H9 (cell line): ENCODE data around the gene HNRNPH2. TPM values are rescaled to one million over a fixed set of nuclear protein-coding genes. Genes with fewer than 3 reads are reported as not detected.

Experiments used
- DNase-seq: peaks from one replicate; pipeline ENCODE4 v3.0.0-alpha.2; 2017
- H2AFZ ChIP-seq: one replicate; pipeline ENCODE4 v1.6.1; 2013; ENCODE audit warnings: mild to moderate bottlenecking, low read length, control low read depth, moderate library complexity
- H2AK5ac ChIP-seq: 2 replicates; pipeline ENCODE4 v1.6.1; 2013; ENCODE audit warnings: low read length, control low read depth, mixed read lengths; ENCODE audit not compliant: insufficient read length
- H2BK120ac ChIP-seq: one replicate; pipeline ENCODE4 v1.6.1; 2013; ENCODE audit warnings: low read depth, mild to moderate bottlenecking, low read length, control low read depth, inconsistent platforms; ENCODE audit not compliant: poor library complexity, severe bottlenecking
- H2BK12ac ChIP-seq: 2 replicates; pipeline ENCODE4 v1.6.1; 2013; ENCODE audit warnings: low read length, control low read depth, mixed read lengths, low read depth; ENCODE audit not compliant: insufficient read length
- H2BK15ac ChIP-seq: 2 replicates; pipeline ENCODE4 v1.6.1; 2013; ENCODE audit warnings: low read depth, low read length, control low read depth
- H2BK20ac ChIP-seq: one replicate; pipeline ENCODE4 v1.6.1; 2013; ENCODE audit warnings: low read depth, mild to moderate bottlenecking, low read length, control low read depth, inconsistent platforms; ENCODE audit not compliant: poor library complexity, severe bottlenecking
- H2BK5ac ChIP-seq: 2 replicates; pipeline ENCODE4 v1.6.1; 2013; ENCODE audit warnings: low read length, control low read depth, mixed read lengths; ENCODE audit not compliant: insufficient read length
- H3K14ac ChIP-seq: 2 replicates; pipeline ENCODE4 v1.6.1; 2013; ENCODE audit warnings: low read length, control low read depth; ENCODE audit not compliant: insufficient read depth
- H3K18ac ChIP-seq: 2 replicates; pipeline ENCODE4 v1.6.1; 2013; ENCODE audit warnings: low read depth, mild to moderate bottlenecking, mixed read lengths, low read length, control low read depth; ENCODE audit not compliant: insufficient read length
- H3K23ac ChIP-seq: 2 replicates; pipeline ENCODE4 v1.6.1; 2013; ENCODE audit warnings: low read length, control low read depth, mixed read lengths, low read depth; ENCODE audit not compliant: insufficient read length
- H3K23me2 ChIP-seq: 2 replicates; pipeline ENCODE4 v1.6.1; 2013; ENCODE audit warnings: low read depth, mild to moderate bottlenecking, mixed read lengths, low read length, control low read depth; ENCODE audit not compliant: insufficient read length, poor library complexity, severe bottlenecking
- H3K27ac ChIP-seq: 2 replicates; pipeline ENCODE4 v1.5.1; 2013; ENCODE audit warnings: low read length, control low read depth, mixed read lengths, low read depth; ENCODE audit not compliant: insufficient read length
- H3K27me3 ChIP-seq: 2 replicates; pipeline ENCODE4 v1.6.1; 2013; ENCODE audit warnings: low read length, control low read depth, inconsistent platforms; ENCODE audit not compliant: insufficient read depth
- H3K4ac ChIP-seq: 2 replicates; pipeline ENCODE4 v1.6.1; 2013; ENCODE audit warnings: low read depth, mild to moderate bottlenecking, control low read depth, inconsistent platforms, low read length, moderate library complexity
- H3K4me1 ChIP-seq: 2 replicates; pipeline ENCODE4 v1.6.1; 2013; ENCODE audit warnings: low read length, control low read depth, inconsistent platforms; ENCODE audit not compliant: insufficient read depth
- H3K4me2 ChIP-seq: 2 replicates; pipeline ENCODE4 v1.6.1; 2013; ENCODE audit warnings: low read length, control low read depth, mixed read lengths; ENCODE audit not compliant: insufficient read length, insufficient read depth
- H3K56ac ChIP-seq: 2 replicates; pipeline ENCODE4 v1.6.1; 2013; ENCODE audit warnings: low read depth, mild to moderate bottlenecking, mixed read lengths, low read length, control low read depth; ENCODE audit not compliant: insufficient read length
- H3K79me1 ChIP-seq: 2 replicates; pipeline ENCODE4 v1.6.1; 2013; ENCODE audit warnings: low read depth, mild to moderate bottlenecking, moderate library complexity, low read length, control low read depth, inconsistent platforms; ENCODE audit not compliant: insufficient read depth, poor library complexity, severe bottlenecking
- H3K79me2 ChIP-seq: 2 replicates; pipeline ENCODE4 v1.6.1; 2013; ENCODE audit warnings: low read length, control low read depth, inconsistent platforms; ENCODE audit not compliant: insufficient read depth
- H3K9ac ChIP-seq: 2 replicates; pipeline ENCODE4 v1.6.1; 2013; ENCODE audit warnings: low read length, control low read depth, mixed read lengths; ENCODE audit not compliant: insufficient read length; ENCODE audit errors: extremely low read depth
- H3K9me3 ChIP-seq: one replicate; pipeline ENCODE4 v1.6.1; 2013; ENCODE audit warnings: low read depth, low read length, inconsistent platforms; ENCODE audit not compliant: control insufficient read depth
- H3T11ph ChIP-seq: one replicate; pipeline ENCODE4 v1.6.1; 2013; ENCODE audit warnings: mild to moderate bottlenecking, low read length, control low read depth, inconsistent platforms
- H4K20me1 ChIP-seq: one replicate; pipeline ENCODE4 v1.6.1; 2013; ENCODE audit not compliant: control insufficient read depth, insufficient read length, insufficient read depth
- H4K5ac ChIP-seq: 2 replicates; pipeline ENCODE4 v1.6.1; 2013; ENCODE audit warnings: low read depth, mild to moderate bottlenecking, mixed read lengths, low read length, control low read depth; ENCODE audit not compliant: insufficient read length
- H4K8ac ChIP-seq: replicated peaks from 2 replicates; pipeline ENCODE4 v1.6.1; 2013; ENCODE audit warnings: low read length, control low read depth, mixed read lengths, low read depth; ENCODE audit not compliant: insufficient read length
- H4K91ac ChIP-seq: 2 replicates; pipeline ENCODE4 v1.6.1; 2013; ENCODE audit warnings: low read depth, mild to moderate bottlenecking, moderate library complexity, mixed read lengths, low read length, control low read depth; ENCODE audit not compliant: insufficient read length
- H3K27ac Mint-ChIP-seq, 3 experiments: 2 replicates in 2 of 3; 3 replicates in 1 of 3; pipeline ENCODE4 v1.8.0; 2020 to 2021; ENCODE audit warnings: mixed read lengths in 3 of 3, mild to moderate bottlenecking in 1 of 3, moderate library complexity in 1 of 3
- H3K27me3 Mint-ChIP-seq: 2 replicates; pipeline ENCODE4 v1.8.0; 2021; ENCODE audit warnings: low read depth, mild to moderate bottlenecking, moderate library complexity, mixed read lengths
- H3K36me3 Mint-ChIP-seq, 3 experiments: 2 replicates in 2 of 3; 3 replicates in 1 of 3; pipeline ENCODE4 v1.8.0; 2020 to 2021; ENCODE audit warnings: low read depth in 3 of 3, mixed read lengths in 3 of 3; ENCODE audit not compliant: insufficient read depth in 1 of 3
- H3K4me1 Mint-ChIP-seq, 2 experiments: 2 replicates each; pipeline ENCODE4 v1.8.0; 2020; ENCODE audit warnings: mixed read lengths in 2 of 2
- H3K4me3 Mint-ChIP-seq, 2 experiments: 2 replicates in 1 of 2; 3 replicates in 1 of 2; pipeline ENCODE4 v1.8.0; 2020 to 2021; ENCODE audit warnings: mild to moderate bottlenecking in 2 of 2, mixed read lengths in 2 of 2, moderate library complexity in 1 of 2
- H3K9me3 Mint-ChIP-seq, 2 experiments: 2 replicates in 1 of 2; 3 replicates in 1 of 2; pipeline ENCODE4 v1.8.0; 2020; ENCODE audit warnings: mild to moderate bottlenecking in 2 of 2, mixed read lengths in 2 of 2, moderate library complexity in 1 of 2
- WGBS: extraction: QIAGEN DNeasy Blood & Tissue Kit; methylation state at CpG from one replicate; pipeline ENCODE4 v1.1.7; 2013; ENCODE audit warnings: missing lambda C conversion rate, low lambda C conversion rate, mixed read lengths; ENCODE audit not compliant: insufficient read length; ENCODE audit errors: extremely low coverage; 5-methylcytosine and 5-hydroxymethylcytosine counted together
- total RNA-seq: library from RNA; stranded (reverse); gene quantifications from 2 replicates; pipeline ENCODE4 v1.2.1, GENCODE V29; 2021
- TF ChIP-seq, protein P1 (sequence below): fragments of 200-600 bp; sonication (generic); conservative IDR thresholded peaks from 3 replicates; pipeline ENCODE4 v1.8.0; 2021; ENCODE audit warnings: antibody characterized with exemption, mild to moderate bottlenecking

Gene HNRNPH2
- total RNA-seq, 1 experiment from 2014 or later, result 60.2 TPM

DNA sequence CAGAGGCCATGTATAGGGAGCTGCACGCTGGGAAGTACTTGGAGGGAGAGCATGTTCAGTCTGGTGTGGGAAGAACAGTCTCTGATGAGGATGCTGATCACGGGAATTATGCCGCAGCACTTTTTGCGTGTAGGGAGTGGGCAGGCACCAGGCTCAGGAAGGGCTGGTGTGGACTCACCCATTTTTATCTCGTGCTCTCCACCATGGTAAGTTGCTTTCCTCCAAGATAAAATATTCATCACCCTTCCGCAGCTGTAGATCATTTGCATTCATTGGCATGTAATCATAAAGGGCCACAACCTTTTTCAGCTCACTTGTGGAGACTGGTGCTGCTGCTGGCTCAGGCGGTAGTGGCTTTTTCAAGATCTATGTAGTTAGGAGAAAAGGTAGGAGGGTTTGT, 47.6 kb upstream of the HNRNPH2 start:
- H3K27me3 Mint-ChIP-seq, result peaks cover 5% of the 10 kb centered on the region; the same call in 1 of the 2 replicates
- Histone ChIP-seq H4K91ac (no peak overlapping the region), H2BK120ac (no peak overlapping the region), H3K23me2 (no peaks in the 10 kb centered on the region), H2AFZ (no peak overlapping the region), H3K9ac (no peak overlapping the region), H3K79me1 (no peaks in the 10 kb centered on the region), H3K9me3 (peaks cover 54% of the 10 kb centered on the region), H3K23ac (no peak overlapping the region), H2BK15ac (no peak overlapping the region), H3K27ac (no peak overlapping the region), H3T11ph (no peak overlapping the region), H3K18ac (no peak overlapping the region), H3K4me2 (no peak overlapping the region), H2AK5ac (no peak overlapping the region), H3K4me1 (no peaks in the 10 kb centered on the region; the same call in 1 of the 2 replicates), H3K27me3 (no peaks in the 10 kb centered on the region), H2BK5ac (no peak overlapping the region), H3K56ac (no peak overlapping the region), H4K8ac (no peak overlapping the region), H3K14ac (no peak overlapping the region), H3K4ac (no peak overlapping the region), H4K5ac (no peak overlapping the region), H2BK12ac (no peak overlapping the region), H4K20me1 (no peaks in the 10 kb centered on the region), H3K79me2 (no peaks in the 10 kb centered on the region), H2BK20ac (no peak overlapping the region)
- no peak overlapping the region for H3K4me3 Mint-ChIP-seq
- H3K27ac Mint-ChIP-seq, result no peak overlapping the region
- peaks cover 75 to 82% of the 10 kb centered on the region in 2 experiments for H3K9me3 Mint-ChIP-seq
- WGBS, result no CpG with 5 or more reads among the region's 7 CpGs
- H3K4me1 Mint-ChIP-seq, result no peaks in the 10 kb centered on the region
- DNase-seq, result no peak
- TF ChIP-seq, protein P1, sequence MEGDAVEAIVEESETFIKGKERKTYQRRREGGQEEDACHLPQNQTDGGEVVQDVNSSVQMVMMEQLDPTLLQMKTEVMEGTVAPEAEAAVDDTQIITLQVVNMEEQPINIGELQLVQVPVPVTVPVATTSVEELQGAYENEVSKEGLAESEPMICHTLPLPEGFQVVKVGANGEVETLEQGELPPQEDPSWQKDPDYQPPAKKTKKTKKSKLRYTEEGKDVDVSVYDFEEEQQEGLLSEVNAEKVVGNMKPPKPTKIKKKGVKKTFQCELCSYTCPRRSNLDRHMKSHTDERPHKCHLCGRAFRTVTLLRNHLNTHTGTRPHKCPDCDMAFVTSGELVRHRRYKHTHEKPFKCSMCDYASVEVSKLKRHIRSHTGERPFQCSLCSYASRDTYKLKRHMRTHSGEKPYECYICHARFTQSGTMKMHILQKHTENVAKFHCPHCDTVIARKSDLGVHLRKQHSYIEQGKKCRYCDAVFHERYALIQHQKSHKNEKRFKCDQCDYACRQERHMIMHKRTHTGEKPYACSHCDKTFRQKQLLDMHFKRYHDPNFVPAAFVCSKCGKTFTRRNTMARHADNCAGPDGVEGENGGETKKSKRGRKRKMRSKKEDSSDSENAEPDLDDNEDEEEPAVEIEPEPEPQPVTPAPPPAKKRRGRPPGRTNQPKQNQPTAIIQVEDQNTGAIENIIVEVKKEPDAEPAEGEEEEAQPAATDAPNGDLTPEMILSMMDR, result no peak
- peaks cover 0 to 4% (median 0%) of the 10 kb centered on the region in 3 experiments; a peak in 2 of 7 replicates for H3K36me3 Mint-ChIP-seq
